Measurements from ENCODE around the gene DNAAF3.
A peak's percentile ranks its signal among the peaks of the same experiment; 100 is the strongest.

Gene DNAAF3

DNA sequence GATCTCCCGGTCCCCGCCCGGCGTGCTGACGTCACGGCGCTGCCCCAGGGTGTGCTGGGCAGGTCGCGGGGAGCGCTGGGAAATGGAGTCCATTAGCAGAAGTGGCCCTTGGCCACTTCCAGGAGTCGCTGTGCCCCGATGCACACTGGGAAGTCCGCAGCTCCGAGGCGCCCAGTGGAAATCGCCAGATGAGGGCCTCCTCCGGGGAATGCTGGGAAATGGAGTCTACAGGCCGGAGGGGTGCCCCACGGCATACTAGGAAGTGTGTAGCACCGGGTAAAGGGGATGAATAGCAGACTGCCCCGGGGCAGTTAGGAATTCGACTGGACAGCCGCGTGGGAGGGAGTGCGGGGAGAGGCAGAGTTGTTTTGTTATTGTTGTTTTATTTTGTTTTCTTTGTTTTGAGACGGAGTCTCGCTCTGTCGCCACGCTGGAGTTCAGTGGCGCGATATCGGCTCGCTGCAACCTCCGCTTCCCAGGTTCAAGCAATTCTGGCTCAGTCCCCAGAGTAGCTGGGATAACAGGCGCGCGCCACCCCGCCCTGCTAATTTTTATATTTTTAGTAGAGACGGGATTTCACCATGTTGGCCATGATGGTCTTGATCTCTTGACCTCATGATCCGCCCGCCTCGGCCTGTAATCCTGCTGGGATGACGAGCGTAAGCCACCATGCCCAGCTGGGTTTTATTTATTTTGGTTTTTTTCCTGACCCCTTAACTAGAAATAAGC is 48.6 kb downstream of the DNAAF3 start:
- DNase-seq (ENCODE audit: low spot score) = peak; percentile 100
- TF ChIP-seq, protein P1, sequence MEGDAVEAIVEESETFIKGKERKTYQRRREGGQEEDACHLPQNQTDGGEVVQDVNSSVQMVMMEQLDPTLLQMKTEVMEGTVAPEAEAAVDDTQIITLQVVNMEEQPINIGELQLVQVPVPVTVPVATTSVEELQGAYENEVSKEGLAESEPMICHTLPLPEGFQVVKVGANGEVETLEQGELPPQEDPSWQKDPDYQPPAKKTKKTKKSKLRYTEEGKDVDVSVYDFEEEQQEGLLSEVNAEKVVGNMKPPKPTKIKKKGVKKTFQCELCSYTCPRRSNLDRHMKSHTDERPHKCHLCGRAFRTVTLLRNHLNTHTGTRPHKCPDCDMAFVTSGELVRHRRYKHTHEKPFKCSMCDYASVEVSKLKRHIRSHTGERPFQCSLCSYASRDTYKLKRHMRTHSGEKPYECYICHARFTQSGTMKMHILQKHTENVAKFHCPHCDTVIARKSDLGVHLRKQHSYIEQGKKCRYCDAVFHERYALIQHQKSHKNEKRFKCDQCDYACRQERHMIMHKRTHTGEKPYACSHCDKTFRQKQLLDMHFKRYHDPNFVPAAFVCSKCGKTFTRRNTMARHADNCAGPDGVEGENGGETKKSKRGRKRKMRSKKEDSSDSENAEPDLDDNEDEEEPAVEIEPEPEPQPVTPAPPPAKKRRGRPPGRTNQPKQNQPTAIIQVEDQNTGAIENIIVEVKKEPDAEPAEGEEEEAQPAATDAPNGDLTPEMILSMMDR (IDR thresholded peaks at IDR 0.05; ENCODE audit: extremely low read depth, missing control alignments) = no peak

DNA sequence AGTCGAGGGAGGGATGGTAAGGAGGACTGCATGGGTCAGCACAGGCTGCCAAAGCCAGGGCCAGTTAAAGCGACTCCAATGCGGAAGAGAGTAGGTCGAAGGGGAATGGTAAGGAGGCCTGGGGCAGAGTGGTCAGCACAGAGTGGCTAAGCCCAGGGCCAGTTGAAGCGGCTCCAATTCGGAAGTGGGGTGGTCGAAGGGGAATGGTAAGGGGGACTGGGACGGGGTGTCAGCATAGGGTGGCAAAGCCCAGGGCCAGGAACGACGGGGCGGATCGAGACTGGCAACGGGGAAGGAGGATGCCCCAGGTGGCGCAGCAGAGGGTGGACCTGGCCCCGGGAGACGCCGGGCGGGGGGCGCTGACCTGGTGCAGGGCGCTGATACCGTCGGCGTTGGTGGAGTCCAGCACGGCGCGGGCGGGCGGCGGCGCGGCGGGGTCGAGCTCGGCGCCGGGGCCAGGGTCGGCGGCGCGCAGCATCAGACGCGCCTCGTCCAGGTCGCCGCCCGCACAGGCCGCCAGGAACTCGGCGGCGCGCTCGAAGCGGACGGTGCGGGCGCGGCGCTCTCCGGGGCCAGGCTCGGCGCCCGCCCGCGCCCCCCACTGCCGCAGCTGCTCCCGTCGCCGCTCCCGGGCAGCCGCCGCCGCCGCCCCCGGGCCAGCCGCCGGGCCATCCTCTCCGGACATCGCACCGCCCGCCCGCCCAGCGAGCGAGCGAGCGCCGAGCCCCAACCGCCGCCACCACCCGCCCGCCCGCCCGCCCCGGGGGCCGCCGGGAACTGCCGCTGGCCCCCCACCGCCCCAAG is 49.4 kb downstream of the DNAAF3 start, which contains the start of gene PPP1R12C:
Gene PPP1R12C, minus strand, starts transcription at position 779 of the 804 bp plus-strand sequence. Its CDS starts 94 bp downstream, at position 685.
- no peak for DNase-seq (ENCODE audit: low spot score)
- TF ChIP-seq, protein P1 (IDR thresholded peaks at IDR 0.05; ENCODE audit: extremely low read depth, missing control alignments) = no peak

DNA sequence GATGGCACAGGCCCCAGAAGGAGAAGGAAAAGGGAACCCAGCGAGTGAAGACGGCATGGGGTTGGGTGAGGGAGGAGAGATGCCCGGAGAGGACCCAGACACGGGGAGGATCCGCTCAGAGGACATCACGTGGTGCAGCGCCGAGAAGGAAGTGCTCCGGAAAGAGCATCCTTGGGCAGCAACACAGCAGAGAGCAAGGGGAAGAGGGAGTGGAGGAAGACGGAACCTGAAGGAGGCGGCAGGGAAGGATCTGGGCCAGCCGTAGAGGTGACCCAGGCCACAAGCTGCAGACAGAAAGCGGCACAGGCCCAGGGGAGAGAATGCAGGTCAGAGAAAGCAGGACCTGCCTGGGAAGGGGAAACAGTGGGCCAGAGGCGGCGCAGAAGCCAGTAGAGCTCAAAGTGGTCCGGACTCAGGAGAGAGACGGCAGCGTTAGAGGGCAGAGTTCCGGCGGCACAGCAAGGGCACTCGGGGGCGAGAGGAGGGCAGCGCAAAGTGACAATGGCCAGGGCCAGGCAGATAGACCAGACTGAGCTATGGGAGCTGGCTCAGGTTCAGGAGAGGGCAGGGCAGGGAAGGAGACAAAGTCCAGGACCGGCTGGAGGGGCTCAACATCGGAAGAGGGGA is 50.1 kb downstream of the DNAAF3 start:
- TF ChIP-seq, protein P1 (IDR thresholded peaks at IDR 0.05; ENCODE audit: extremely low read depth, missing control alignments) = no peak
- peak; percentile 81 for DNase-seq (ENCODE audit: low spot score)

DNA sequence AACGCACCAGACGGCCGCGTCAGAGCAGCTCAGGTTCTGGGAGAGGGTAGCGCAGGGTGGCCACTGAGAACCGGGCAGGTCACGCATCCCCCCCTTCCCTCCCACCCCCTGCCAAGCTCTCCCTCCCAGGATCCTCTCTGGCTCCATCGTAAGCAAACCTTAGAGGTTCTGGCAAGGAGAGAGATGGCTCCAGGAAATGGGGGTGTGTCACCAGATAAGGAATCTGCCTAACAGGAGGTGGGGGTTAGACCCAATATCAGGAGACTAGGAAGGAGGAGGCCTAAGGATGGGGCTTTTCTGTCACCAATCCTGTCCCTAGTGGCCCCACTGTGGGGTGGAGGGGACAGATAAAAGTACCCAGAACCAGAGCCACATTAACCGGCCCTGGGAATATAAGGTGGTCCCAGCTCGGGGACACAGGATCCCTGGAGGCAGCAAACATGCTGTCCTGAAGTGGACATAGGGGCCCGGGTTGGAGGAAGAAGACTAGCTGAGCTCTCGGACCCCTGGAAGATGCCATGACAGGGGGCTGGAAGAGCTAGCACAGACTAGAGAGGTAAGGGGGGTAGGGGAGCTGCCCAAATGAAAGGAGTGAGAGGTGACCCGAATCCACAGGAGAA is 50.9 kb downstream of the DNAAF3 start:
- DNase-seq (ENCODE audit: low spot score) = no peak

DNA sequence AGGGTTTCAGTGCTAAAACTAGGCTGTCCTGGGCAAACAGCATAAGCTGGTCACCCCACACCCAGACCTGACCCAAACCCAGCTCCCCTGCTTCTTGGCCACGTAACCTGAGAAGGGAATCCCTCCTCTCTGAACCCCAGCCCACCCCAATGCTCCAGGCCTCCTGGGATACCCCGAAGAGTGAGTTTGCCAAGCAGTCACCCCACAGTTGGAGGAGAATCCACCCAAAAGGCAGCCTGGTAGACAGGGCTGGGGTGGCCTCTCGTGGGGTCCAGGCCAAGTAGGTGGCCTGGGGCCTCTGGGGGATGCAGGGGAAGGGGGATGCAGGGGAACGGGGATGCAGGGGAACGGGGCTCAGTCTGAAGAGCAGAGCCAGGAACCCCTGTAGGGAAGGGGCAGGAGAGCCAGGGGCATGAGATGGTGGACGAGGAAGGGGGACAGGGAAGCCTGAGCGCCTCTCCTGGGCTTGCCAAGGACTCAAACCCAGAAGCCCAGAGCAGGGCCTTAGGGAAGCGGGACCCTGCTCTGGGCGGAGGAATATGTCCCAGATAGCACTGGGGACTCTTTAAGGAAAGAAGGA is 51.8 kb downstream of the DNAAF3 start:
- DNase-seq (ENCODE audit: low spot score) = no peak
- TF ChIP-seq, protein P1 (IDR thresholded peaks at IDR 0.05; ENCODE audit: extremely low read depth, missing control alignments) = no peak

More for the DNA sequence above, 50.9 kb downstream of the DNAAF3 start:
- TF ChIP-seq, protein P1 (IDR thresholded peaks at IDR 0.05; ENCODE audit: extremely low read depth, missing control alignments) = no peak

DNA sequence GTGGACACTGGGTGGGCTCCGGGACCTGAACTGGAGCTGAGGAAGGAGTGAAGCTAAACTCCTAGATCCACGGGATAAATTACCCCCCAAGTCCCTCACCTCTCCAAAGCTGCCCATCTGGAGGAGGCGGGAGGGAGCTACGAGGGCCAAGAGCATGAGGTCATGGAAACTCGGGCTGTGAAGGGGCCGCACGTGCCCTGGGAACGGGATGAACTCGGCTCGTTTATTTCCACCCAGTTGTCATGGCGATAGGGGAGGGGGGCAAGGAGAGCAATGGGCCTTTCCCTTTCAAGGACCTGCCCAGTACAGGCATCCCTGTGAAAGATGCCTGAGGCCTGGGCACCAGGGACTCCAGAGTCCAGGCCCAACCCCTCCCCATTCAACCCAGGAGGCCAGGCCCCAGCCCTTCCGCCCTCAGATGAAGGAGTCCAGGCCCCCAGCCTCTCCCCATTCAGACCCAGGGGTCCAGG is 52.8 kb downstream of the DNAAF3 start:
- DNase-seq (ENCODE audit: low spot score) = peak; percentile 61
- TF ChIP-seq, protein P1 (IDR thresholded peaks at IDR 0.05; ENCODE audit: extremely low read depth, missing control alignments) = no peak
